Stimulated activated CD4-positive, alpha-beta T cell treated with anti-CD3 and anti-CD28 coated beads, Interleukin-2, amount 100 ng/mL, for 4 hours (primary cell): Measurements from ENCODE around the gene KLF16.
A peak's percentile ranks its signal among the peaks of the same experiment; 100 is the strongest.

Experiments
- DNase-seq: peaks from one replicate; pipeline ENCODE4 v3.0.0-alpha.2; 2020; ENCODE audit warnings: low read depth

KLF16 gene

GRCh38 chr19:1822210-1822609 is 41.2 kb downstream of the KLF16 start:
- DNase-seq, result no peak

GRCh38 chr19:1819341-1820255 is 43.8 kb downstream of the KLF16 start:
- DNase-seq, result no peak

GRCh38 chr19:1818549-1819195 is 44.7 kb downstream of the KLF16 start:
- DNase-seq, result no peak

- no peak for DNase-seq
These were observed 45.7 kb downstream of the KLF16 start for GRCh38 chr19:1817553-1818179.

GRCh38 chr19:1816530-1817298 is 46.7 kb downstream of the KLF16 start:
- DNase-seq, result no peak

GRCh38 chr19:1815605-1816529 is 47.5 kb downstream of the KLF16 start:
- no peak for DNase-seq

- DNase-seq, result no peak
These were observed 48.4 kb downstream of the KLF16 start for GRCh38 chr19:1814833-1815604.

- DNase-seq, result no peak
These were observed 49.0 kb downstream of the KLF16 start for GRCh38 chr19:1814391-1814790.

GRCh38 chr19:1813192-1814182 is 49.9 kb downstream of the KLF16 start:
- no peak for DNase-seq

GRCh38 chr19:1812426-1813191 is 50.8 kb downstream of the KLF16 start:
- peak; percentile 60 for DNase-seq

GRCh38 chr19:1811942-1812425 is 51.4 kb downstream of the KLF16 start, which contains the start of gene ATP8B3:
TSS of gene ATP8B3 (minus strand) at chr19:1812276. CDS start at chr19:1811736, 540 bp downstream.
- DNase-seq, result peak; percentile 38

GRCh38 chr19:1811472-1811894 is 51.9 kb downstream of the KLF16 start:
- DNase-seq, result peak; percentile 40

- no peak for DNase-seq
These were observed 52.8 kb downstream of the KLF16 start for GRCh38 chr19:1810439-1811160.

GRCh38 chr19:1809678-1810077 is 53.7 kb downstream of the KLF16 start:
- DNase-seq, result no peak

- DNase-seq, result no peak
These were observed 55.0 kb downstream of the KLF16 start for GRCh38 chr19:1808395-1808731.

GRCh38 chr19:1807695-1808394 is 55.5 kb downstream of the KLF16 start:
- no peak for DNase-seq
